OCI-LY3 (cell line): ENCODE data around the gene PIGA.

Source experiments
- H2AFZ ChIP-seq: fragments of 200-600, 300-600 bp; shearing (Covaris generic); 2 replicates; pipeline ENCODE4 v1.6.0; 2014; ENCODE audit warnings: antibody characterized with exemption, low read depth, low read length
- H3K27ac ChIP-seq: fragments of 200-600, 300-600 bp; sonication (generic); 2 replicates; pipeline ENCODE4 v1.5.1; 2014; ENCODE audit warnings: mild to moderate bottlenecking, low read length, moderate library complexity, mixed read lengths
- H3K27me3 ChIP-seq: fragments of 200-600, 300-600 bp; sonication (generic); 2 replicates; pipeline ENCODE4 v1.6.1; 2014; ENCODE audit warnings: low read depth, low read length, mixed read lengths
- H3K36me3 ChIP-seq: fragments of 200-600, 300-600 bp; sonication (generic); replicated peaks from 2 replicates; pipeline ENCODE3; 2014; ENCODE audit warnings: low read depth, low read length, mixed read lengths
- H3K4me1 ChIP-seq: fragments of 300-600, 200-600 bp; sonication (generic); 2 replicates; pipeline ENCODE4 v1.6.1; 2014; ENCODE audit warnings: low read length, mixed read lengths
- H3K4me2 ChIP-seq: fragments of 200-600, 300-600 bp; sonication (generic); 2 replicates; pipeline ENCODE4 v1.6.1; 2014; ENCODE audit warnings: low read length, mixed read lengths
- H3K4me3 ChIP-seq: fragments of 300-600, 200-600 bp; sonication (generic); 2 replicates; pipeline ENCODE4 v1.5.1; 2014; ENCODE audit warnings: antibody characterized with exemption, mild to moderate bottlenecking, low read length, moderate library complexity
- H3K79me2 ChIP-seq: fragments of 300-600, 200-600 bp; shearing (Covaris generic); 2 replicates; pipeline ENCODE4 v1.6.1; 2014; ENCODE audit warnings: mild to moderate bottlenecking, low read length, mixed read lengths
- H3K9ac ChIP-seq: fragments of 300-600, 200-600 bp; shearing (Covaris generic); 2 replicates; pipeline ENCODE4 v1.6.0; 2014; ENCODE audit warnings: mild to moderate bottlenecking, low read length, moderate library complexity
- H3K9me3 ChIP-seq: fragments of 200-600, 300-600 bp; shearing (Covaris generic); 2 replicates; pipeline ENCODE4 v1.6.1; 2014; ENCODE audit warnings: low read length, mixed read lengths; ENCODE audit not compliant: insufficient read depth
- H4K20me1 ChIP-seq: fragments of 200-600, 300-600 bp; sonication (generic); 2 replicates; pipeline ENCODE4 v1.6.1; 2016; ENCODE audit warnings: low read length, mixed read lengths; ENCODE audit not compliant: insufficient read depth
- CTCF ChIP-seq: fragments of 200-600, 300-600 bp; sonication (generic); IDR thresholded peaks from 2 replicates; pipeline ENCODE4 v1.5.1; 2014; ENCODE audit warnings: antibody characterized with exemption, low read length, low read depth
- EZH2phosphoT487 ChIP-seq: fragments of 200-600 bp; shearing (Covaris generic); IDR thresholded peaks from 2 replicates; pipeline ENCODE4 v1.6.1; 2018; ENCODE audit warnings: antibody characterized with exemption, mixed run types, low read depth

PIGA gene

GRCh38 chrX:15336023-15336413, 695 bp upstream of the PIGA start:
- Histone ChIP-seq H3K4me3 (peak overlapping the region; percentile 88), H3K4me2 (peak overlapping the region; percentile 83), H3K79me2 (peaks cover 28% of the 10 kb centered on the region), H3K27me3 (no peaks in the 10 kb centered on the region), H3K27ac (peak overlapping the region; percentile 39), H3K9me3 (no peaks in the 10 kb centered on the region), H4K20me1 (no peaks in the 10 kb centered on the region), H3K9ac (peak overlapping the region; percentile 59), H2AFZ (peak overlapping the region; percentile 98), H3K4me1 (peaks cover 15% of the 10 kb centered on the region), H3K36me3 (peaks cover 16% of the 10 kb centered on the region)
- TF ChIP-seq EZH2phosphoT487 (no peak), CTCF (no peak)

- Histone ChIP-seq H2AFZ (no peak overlapping the region; the same call in 1 of the 2 replicates), H3K27me3 (no peaks in the 10 kb centered on the region), H3K4me3 (peak overlapping the region; percentile 99), H3K9me3 (no peaks in the 10 kb centered on the region), H3K27ac (0 out of 2 replicates have a peak overlapping the region, but pooled peaks have one; percentile 34), H3K9ac (peak overlapping the region; percentile 91), H3K36me3 (peaks cover 17% of the 10 kb centered on the region), H3K4me2 (peak overlapping the region; percentile 97), H4K20me1 (no peaks in the 10 kb centered on the region), H3K4me1 (peaks cover 15% of the 10 kb centered on the region), H3K79me2 (peaks cover 28% of the 10 kb centered on the region)
- TF ChIP-seq CTCF (no peak), EZH2phosphoT487 (no peak)
Observed at GRCh38 chrX:15334561-15334960, 762 bp downstream of the PIGA start.

- Histone ChIP-seq H3K9me3 (no peaks in the 10 kb centered on the region), H3K4me1 (peaks cover 9% of the 10 kb centered on the region), H3K27me3 (no peaks in the 10 kb centered on the region), H3K36me3 (peaks cover 39% of the 10 kb centered on the region), H4K20me1 (no peaks in the 10 kb centered on the region), H2AFZ (no peak overlapping the region), H3K79me2 (peaks cover 13% of the 10 kb centered on the region), H3K9ac (no peak overlapping the region), H3K4me2 (no peak overlapping the region), H3K27ac (no peak overlapping the region), H3K4me3 (no peak overlapping the region)
- TF ChIP-seq EZH2phosphoT487, result no peak
- no peak for TF ChIP-seq CTCF
Observed at GRCh38 chrX:15328821-15329220, 6.5 kb downstream of the PIGA start.

- Histone ChIP-seq H3K27ac (no peak overlapping the region), H2AFZ (no peak overlapping the region), H3K36me3 (peaks cover 44% of the 10 kb centered on the region), H3K9ac (no peak overlapping the region), H3K4me3 (no peak overlapping the region), H3K4me2 (no peak overlapping the region), H3K27me3 (no peaks in the 10 kb centered on the region), H4K20me1 (no peaks in the 10 kb centered on the region), H3K4me1 (peaks cover 9% of the 10 kb centered on the region), H3K9me3 (no peaks in the 10 kb centered on the region), H3K79me2 (peaks cover 7% of the 10 kb centered on the region)
- no peak for TF ChIP-seq EZH2phosphoT487
- TF ChIP-seq CTCF, result no peak
Observed at GRCh38 chrX:15328131-15328530, 7.2 kb downstream of the PIGA start.
